IPS-20b (cell line): ENCODE data around the gene CCL17.

Source experiments
- H3K27ac ChIP-seq: one replicate; pipeline ENCODE4 v1.5.1; 2013; ENCODE audit warnings: low read length
- H3K27me3 ChIP-seq: 2 replicates; pipeline ENCODE4 v1.6.1; 2013; ENCODE audit warnings: mild to moderate bottlenecking, low read length, inconsistent platforms; ENCODE audit not compliant: insufficient read depth
- H3K36me3 ChIP-seq: 2 replicates; pipeline ENCODE4 v1.6.1; 2013; ENCODE audit warnings: low read depth, mild to moderate bottlenecking, inconsistent platforms, low read length, moderate library complexity; ENCODE audit not compliant: insufficient read depth
- H3K4me1 ChIP-seq: 2 replicates; pipeline ENCODE4 v1.6.1; 2013; ENCODE audit warnings: mild to moderate bottlenecking, control low read depth, inconsistent platforms, low read length, moderate library complexity; ENCODE audit not compliant: insufficient read depth
- H3K4me3 ChIP-seq: 2 replicates; pipeline ENCODE4 v1.5.1; 2013; ENCODE audit warnings: mild to moderate bottlenecking, low read length, inconsistent platforms
- H3K9ac ChIP-seq: 2 replicates; pipeline ENCODE4 v1.6.1; 2013; ENCODE audit warnings: low read depth, mild to moderate bottlenecking, inconsistent platforms, low read length, moderate library complexity
- H3K9me3 ChIP-seq: 2 replicates; pipeline ENCODE4 v1.6.1; 2013; ENCODE audit warnings: mild to moderate bottlenecking, low read depth, low read length, inconsistent platforms; ENCODE audit not compliant: insufficient read depth

Gene CCL17

DNA sequence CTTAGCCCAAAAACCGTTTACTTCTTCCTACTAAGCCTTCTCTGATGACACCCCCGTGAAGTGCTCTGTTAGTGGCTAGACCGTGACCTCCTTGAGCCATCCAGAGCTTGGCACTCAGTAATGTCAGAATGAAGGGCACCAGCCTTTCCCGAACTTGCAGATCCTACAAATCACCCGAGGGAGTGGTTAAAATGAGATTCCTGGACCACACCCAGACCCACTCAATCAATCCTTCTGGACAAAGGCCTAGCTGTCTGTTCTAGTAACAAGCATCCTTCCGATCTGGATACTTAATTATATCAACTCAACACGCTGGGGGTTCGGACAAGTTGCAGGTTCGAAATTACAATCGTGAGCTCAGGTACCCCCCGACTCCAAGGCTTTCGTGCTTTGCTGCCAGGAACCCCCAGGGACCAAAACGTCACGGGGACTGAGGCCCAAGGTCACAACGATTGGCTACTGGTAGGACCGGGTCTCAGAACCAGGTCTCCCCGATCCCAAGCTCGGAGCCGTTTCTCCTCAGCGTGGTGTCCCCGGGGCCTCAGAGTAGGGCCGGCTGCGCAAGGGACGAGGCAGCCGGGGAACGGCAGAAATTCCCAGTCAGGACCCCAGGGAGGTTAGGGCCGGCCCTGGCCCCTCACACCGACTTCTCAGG, 42.1 kb downstream of the CCL17 start:
- H3K27me3 ChIP-seq, result no peaks in the 10 kb centered on the region
- peak overlapping the region; percentile 95 for H3K4me3 ChIP-seq
- H3K9ac ChIP-seq, result peak overlapping the region; percentile 97
- peaks cover 12% of the 10 kb centered on the region for H3K36me3 ChIP-seq
- H3K9me3 ChIP-seq, result no peaks in the 10 kb centered on the region
- H3K4me1 ChIP-seq, result peaks cover 4% of the 10 kb centered on the region; the same call in 1 of the 2 replicates
- no peak overlapping the region for H3K27ac ChIP-seq

DNA sequence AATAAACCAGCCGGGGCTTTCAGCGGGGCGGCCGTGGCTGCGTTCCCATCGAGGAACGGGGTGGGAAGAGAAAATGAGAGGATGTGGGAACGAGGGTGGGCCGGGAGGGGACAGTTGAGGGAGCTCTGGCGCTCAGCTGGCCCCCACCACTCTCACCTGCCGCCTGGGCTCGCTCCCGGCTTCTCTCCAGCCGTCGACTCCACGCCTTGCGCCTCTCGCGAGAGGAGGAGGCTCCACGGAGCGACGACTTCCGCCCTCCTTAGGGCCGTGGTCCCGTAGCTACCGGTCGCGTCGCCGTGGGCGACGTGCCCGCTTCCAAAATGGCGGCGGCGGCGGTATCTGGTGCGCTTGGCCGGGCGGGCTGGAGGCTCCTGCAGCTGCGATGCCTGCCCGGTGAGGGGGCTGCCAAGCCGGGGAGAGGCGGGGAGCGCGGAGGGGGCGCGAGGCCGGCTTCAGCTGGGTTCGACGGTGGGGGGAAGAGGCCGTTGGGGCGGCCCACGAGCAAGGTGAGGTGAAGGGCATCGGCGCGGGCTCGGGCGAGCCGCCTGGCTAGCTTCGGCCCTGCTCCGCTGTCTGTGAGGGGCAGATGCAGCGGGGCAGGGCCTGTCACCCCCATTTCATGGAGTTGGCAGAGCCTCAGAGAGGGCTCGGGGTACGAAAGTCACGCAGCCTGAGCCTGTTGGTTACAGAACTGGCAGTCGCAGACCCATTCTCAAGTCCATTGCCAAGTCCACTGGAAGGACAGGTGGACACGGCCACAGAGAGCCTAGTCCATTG, 42.8 kb downstream of the CCL17 start, which contains the start of the genes CIAPIN1 and COQ9:
Gene CIAPIN1 (minus strand): TSS at position 200 of the 777 bp plus-strand sequence. CDS start 6,457 bp downstream, outside the sequence.
Gene COQ9 (plus strand): TSS at position 294 of the 777 bp plus-strand sequence. CDS start 27 bp downstream, at position 321.
- H3K27ac ChIP-seq, result peak within 1 kb of the TSS; percentile 54
- H3K9ac ChIP-seq, result peak within 1 kb of the TSS; percentile 97
- peaks cover 4% of the 10 kb centered on the region; the same call in 1 of the 2 replicates for H3K4me1 ChIP-seq
- H3K9me3 ChIP-seq, result no peaks in the 10 kb centered on the region
- H3K36me3 ChIP-seq, result peaks cover 19% of the 10 kb centered on the region
- no peaks in the 10 kb centered on the region for H3K27me3 ChIP-seq
- peak within 1 kb of the TSS; percentile 95 for H3K4me3 ChIP-seq

DNA sequence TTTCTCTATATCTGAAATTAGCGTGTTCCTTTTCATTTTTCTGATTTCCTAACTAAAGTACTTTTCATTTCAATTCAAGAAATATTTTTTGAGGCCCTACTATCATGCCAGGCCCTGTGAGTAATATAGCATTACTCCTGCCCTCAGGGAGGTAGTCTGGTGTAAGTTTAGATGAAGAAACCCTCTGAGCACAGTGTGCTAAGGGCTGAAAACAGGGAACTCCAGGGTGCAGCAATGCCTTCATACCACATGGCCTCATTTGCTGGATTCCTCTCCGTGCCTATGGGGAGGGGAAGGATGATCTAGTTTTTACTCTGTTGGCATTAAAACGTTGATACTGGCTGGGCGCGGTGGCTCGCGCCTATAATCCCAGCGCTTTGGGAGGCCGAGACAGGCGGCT, 47.5 kb downstream of the CCL17 start:
- Histone ChIP-seq H3K27me3 (no peaks in the 10 kb centered on the region), H3K27ac (no peak overlapping the region), H3K9me3 (no peaks in the 10 kb centered on the region), H3K36me3 (peaks cover 64% of the 10 kb centered on the region), H3K4me3 (no peak overlapping the region), H3K4me1 (no peaks in the 10 kb centered on the region), H3K9ac (no peak overlapping the region)

DNA sequence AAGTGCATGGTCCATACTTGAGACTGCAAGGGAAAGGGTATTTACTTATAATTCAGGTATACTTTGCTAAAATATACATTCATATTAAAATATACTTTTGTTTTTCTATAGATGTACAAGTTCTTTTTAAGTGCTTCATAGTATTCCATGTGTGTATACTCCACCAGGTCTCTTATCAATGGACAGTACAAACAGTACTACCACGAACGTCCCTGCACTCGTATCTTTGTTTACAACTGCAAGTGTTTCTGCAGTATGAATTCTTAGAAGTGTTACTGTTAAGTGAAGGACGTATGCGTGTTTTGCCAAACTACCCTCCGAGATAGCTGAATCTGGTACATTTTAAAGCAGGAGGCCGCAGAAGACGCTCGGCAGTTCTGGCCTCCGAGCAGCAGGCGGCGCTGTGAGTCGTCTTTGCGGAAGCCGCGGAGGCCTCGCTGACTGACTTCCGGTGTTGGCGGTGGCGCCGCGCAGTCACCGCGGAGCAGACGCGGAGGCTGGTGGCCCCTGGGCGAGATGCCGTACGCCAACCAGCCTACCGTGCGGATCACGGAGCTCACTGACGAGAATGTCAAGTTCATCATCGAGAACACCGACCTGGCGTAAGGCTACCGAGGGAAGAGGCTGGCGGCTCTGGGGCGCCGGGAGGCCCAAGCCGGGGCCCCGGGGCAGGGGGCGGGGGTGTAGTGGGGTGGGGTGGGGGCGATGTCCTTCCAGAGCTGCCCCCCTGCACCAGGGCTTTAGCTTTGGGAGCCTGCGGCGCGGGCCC, 57.8 kb downstream of the CCL17 start, which contains the start of gene POLR2C:
Gene POLR2C (plus strand): TSS at position 471 of the 769 bp plus-strand sequence. CDS start 46 bp downstream, at position 517.
- H3K4me3 ChIP-seq, result peak within 1 kb of the TSS; percentile 98
- H3K4me1 ChIP-seq, result no peaks in the 10 kb centered on the region
- H3K27ac ChIP-seq, result no peak within 1 kb of the TSS
- H3K9ac ChIP-seq, result peak within 1 kb of the TSS; percentile 89
- H3K36me3 ChIP-seq, result peaks cover 73% of the 10 kb centered on the region
- no peaks in the 10 kb centered on the region for H3K9me3 ChIP-seq
- H3K27me3 ChIP-seq, result no peaks in the 10 kb centered on the region

DNA sequence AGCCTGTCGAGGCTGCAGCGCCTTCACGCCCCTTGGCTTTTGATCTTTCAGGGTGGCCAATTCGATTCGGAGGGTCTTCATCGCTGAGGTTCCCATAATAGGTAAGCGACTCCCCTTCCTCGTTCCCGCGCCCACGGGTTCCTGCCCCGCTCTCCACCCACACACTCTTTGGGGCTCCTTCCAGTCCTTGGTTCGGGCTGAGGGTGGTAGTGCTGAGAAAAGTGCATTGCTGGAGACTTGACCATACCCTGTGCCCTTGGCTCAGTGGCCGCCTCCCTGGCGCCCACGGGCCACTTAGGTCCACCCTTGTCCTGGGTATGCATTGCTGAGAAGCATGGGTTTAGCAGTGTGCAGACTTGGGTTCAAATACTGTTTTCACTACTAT, 58.4 kb downstream of the CCL17 start:
- Histone ChIP-seq H3K4me3 (peak overlapping the region; percentile 98), H3K36me3 (peaks cover 73% of the 10 kb centered on the region), H3K27ac (no peak overlapping the region), H3K4me1 (no peaks in the 10 kb centered on the region), H3K9ac (peak overlapping the region; percentile 89), H3K9me3 (no peaks in the 10 kb centered on the region), H3K27me3 (no peaks in the 10 kb centered on the region)

DNA sequence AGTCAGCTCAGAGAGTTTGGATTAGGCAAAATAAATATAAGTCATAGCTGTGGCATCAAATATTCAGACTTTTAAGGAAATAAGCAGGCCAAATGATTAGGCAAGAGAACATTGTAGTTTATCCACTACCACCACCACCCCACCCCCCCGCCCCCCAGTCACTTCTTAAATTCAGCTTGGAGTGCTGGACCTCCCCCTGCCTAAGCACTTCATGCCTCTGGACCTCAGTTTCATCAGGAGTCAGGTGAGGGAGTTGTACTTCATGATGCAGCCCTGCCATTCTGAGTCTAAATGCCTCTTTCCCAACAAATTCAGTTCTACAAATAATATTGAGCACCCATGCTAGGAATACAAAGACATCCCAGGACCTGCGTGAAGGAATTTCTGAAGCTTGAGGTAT, 60.0 kb downstream of the CCL17 start:
- Histone ChIP-seq H3K4me1 (no peaks in the 10 kb centered on the region), H3K9ac (no peak overlapping the region), H3K27ac (no peak overlapping the region), H3K27me3 (no peaks in the 10 kb centered on the region), H3K4me3 (no peak overlapping the region), H3K9me3 (no peaks in the 10 kb centered on the region), H3K36me3 (peaks cover 73% of the 10 kb centered on the region)
